ENCODE data around the gene ASTN2.

DNA sequence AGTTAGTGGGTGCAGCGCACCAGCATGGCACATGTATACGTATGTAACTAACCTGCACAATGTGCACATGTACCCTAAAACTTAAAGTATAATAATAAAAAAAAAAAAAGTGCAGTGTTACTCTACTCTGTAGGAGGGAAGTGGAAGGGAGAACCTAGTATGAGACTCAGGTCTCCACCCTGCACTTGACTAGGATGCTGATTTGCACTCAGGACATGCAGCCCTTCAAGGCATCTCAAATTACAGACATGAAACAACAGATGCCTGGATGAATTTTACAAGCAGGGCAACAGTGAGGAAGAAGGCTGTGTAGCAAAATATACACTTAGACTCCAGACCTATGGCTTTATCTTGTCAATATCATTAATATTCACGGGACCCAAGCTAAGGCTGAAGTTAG is 711.2 kb downstream of the ASTN2 start:
- TF ChIP-seq, protein P1, sequence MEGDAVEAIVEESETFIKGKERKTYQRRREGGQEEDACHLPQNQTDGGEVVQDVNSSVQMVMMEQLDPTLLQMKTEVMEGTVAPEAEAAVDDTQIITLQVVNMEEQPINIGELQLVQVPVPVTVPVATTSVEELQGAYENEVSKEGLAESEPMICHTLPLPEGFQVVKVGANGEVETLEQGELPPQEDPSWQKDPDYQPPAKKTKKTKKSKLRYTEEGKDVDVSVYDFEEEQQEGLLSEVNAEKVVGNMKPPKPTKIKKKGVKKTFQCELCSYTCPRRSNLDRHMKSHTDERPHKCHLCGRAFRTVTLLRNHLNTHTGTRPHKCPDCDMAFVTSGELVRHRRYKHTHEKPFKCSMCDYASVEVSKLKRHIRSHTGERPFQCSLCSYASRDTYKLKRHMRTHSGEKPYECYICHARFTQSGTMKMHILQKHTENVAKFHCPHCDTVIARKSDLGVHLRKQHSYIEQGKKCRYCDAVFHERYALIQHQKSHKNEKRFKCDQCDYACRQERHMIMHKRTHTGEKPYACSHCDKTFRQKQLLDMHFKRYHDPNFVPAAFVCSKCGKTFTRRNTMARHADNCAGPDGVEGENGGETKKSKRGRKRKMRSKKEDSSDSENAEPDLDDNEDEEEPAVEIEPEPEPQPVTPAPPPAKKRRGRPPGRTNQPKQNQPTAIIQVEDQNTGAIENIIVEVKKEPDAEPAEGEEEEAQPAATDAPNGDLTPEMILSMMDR (IDR thresholded peaks at IDR 0.05; ENCODE audit: low read depth, low read length, missing input control), result no peak
- TF ChIP-seq, protein P2, sequence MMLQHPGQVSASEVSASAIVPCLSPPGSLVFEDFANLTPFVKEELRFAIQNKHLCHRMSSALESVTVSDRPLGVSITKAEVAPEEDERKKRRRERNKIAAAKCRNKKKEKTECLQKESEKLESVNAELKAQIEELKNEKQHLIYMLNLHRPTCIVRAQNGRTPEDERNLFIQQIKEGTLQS (IDR thresholded peaks at IDR 0.05), result no peak
- TF ChIP-seq GABPA (IDR thresholded peaks at IDR 0.05 in 1 of 2, conservative IDR thresholded peaks at IDR 0.05 in 1 of 2) (no peak), TAF1 (conservative IDR thresholded peaks at IDR 0.05) (no peak), FOXA1 (IDR thresholded peaks at IDR 0.05) (no peak), YY1 (IDR thresholded peaks at IDR 0.05) (no peak), JUND (IDR thresholded peaks at IDR 0.05) (no peak), SP1 (IDR thresholded peaks at IDR 0.05) (no peak), RAD21 (IDR thresholded peaks at IDR 0.05) (no peak), EGR1 (IDR thresholded peaks at IDR 0.05; ENCODE audit: low read depth in 2 of 2) (no peak)
- TF ChIP-seq, protein P3, sequence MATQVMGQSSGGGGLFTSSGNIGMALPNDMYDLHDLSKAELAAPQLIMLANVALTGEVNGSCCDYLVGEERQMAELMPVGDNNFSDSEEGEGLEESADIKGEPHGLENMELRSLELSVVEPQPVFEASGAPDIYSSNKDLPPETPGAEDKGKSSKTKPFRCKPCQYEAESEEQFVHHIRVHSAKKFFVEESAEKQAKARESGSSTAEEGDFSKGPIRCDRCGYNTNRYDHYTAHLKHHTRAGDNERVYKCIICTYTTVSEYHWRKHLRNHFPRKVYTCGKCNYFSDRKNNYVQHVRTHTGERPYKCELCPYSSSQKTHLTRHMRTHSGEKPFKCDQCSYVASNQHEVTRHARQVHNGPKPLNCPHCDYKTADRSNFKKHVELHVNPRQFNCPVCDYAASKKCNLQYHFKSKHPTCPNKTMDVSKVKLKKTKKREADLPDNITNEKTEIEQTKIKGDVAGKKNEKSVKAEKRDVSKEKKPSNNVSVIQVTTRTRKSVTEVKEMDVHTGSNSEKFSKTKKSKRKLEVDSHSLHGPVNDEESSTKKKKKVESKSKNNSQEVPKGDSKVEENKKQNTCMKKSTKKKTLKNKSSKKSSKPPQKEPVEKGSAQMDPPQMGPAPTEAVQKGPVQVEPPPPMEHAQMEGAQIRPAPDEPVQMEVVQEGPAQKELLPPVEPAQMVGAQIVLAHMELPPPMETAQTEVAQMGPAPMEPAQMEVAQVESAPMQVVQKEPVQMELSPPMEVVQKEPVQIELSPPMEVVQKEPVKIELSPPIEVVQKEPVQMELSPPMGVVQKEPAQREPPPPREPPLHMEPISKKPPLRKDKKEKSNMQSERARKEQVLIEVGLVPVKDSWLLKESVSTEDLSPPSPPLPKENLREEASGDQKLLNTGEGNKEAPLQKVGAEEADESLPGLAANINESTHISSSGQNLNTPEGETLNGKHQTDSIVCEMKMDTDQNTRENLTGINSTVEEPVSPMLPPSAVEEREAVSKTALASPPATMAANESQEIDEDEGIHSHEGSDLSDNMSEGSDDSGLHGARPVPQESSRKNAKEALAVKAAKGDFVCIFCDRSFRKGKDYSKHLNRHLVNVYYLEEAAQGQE (IDR thresholded peaks at IDR 0.05), result no peak
- TF ChIP-seq, protein P4, sequence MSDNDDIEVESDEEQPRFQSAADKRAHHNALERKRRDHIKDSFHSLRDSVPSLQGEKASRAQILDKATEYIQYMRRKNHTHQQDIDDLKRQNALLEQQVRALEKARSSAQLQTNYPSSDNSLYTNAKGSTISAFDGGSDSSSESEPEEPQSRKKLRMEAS (IDR thresholded peaks at IDR 0.05), result no peak

Data from liver (tissue), 3 donors.